ENCODE data around the gene TRPM6.
"Not testable (repeated sequence)": the region's sequence is repeated elsewhere in the genome, so short reads cannot be mapped to it uniquely, and the experiment has no call there.

Gene TRPM6

GRCh38 chr9:74887041-74887980 is at the start of gene TRPM6:
TRPM6 (minus strand) TSS chr9:74887921; CDS start chr9:74887856, 65 bp downstream.
- DNase-seq (ENCODE audit: low read depth in 2 of 2) = peak; percentile 2 to 16

GRCh38 chr9:74935008-74935407 is 47.3 kb upstream of the TRPM6 start:
- no peak for DNase-seq (ENCODE audit: low read depth in 2 of 2)

GRCh38 chr9:74921737-74922136 is 34.0 kb upstream of the TRPM6 start:
- no peak for DNase-seq (ENCODE audit: low read depth in 2 of 2)

- no peak for DNase-seq (ENCODE audit: low read depth in 2 of 2)
These were observed 33.4 kb upstream of the TRPM6 start for GRCh38 chr9:74920944-74921626.

GRCh38 chr9:74910036-74910435 is 22.3 kb upstream of the TRPM6 start:
- DNase-seq (ENCODE audit: low read depth in 2 of 2) = no peak

- no peak for DNase-seq (ENCODE audit: low read depth in 2 of 2)
These were observed 20.9 kb upstream of the TRPM6 start for GRCh38 chr9:74908665-74909064.

- DNase-seq (ENCODE audit: low read depth in 2 of 2) = no peak
These were observed 19.4 kb upstream of the TRPM6 start for GRCh38 chr9:74907085-74907484.

GRCh38 chr9:74901001-74901400 is 13.3 kb upstream of the TRPM6 start:
- no peak for DNase-seq (ENCODE audit: low read depth in 2 of 2)

- not testable (repeated sequence) for DNase-seq (ENCODE audit: low read depth in 2 of 2)
These were observed 728 bp upstream of the TRPM6 start for GRCh38 chr9:74888449-74888848.

GRCh38 chr9:74887981-74888370 is 255 bp upstream of the TRPM6 start:
- no peak for DNase-seq (ENCODE audit: low read depth in 2 of 2)

GRCh38 chr9:74876382-74876949 is 11.3 kb downstream of the TRPM6 start:
- no peak for DNase-seq (ENCODE audit: low read depth in 2 of 2)

- no peak for DNase-seq (ENCODE audit: low read depth in 2 of 2)
These were observed 12.1 kb downstream of the TRPM6 start for GRCh38 chr9:74875656-74876055.

GRCh38 chr9:74874220-74874619 is 13.5 kb downstream of the TRPM6 start:
- no peak for DNase-seq (ENCODE audit: low read depth in 2 of 2)

GRCh38 chr9:74872619-74873233 is 15.0 kb downstream of the TRPM6 start:
- no peak for DNase-seq (ENCODE audit: low read depth in 2 of 2)

GRCh38 chr9:74867483-74867882 is 20.2 kb downstream of the TRPM6 start:
- DNase-seq (ENCODE audit: low read depth in 2 of 2) = no peak

- no peak for DNase-seq (ENCODE audit: low read depth in 2 of 2)
These were observed 22.5 kb downstream of the TRPM6 start for GRCh38 chr9:74865177-74865576.

GRCh38 chr9:74861773-74862474 is 25.8 kb downstream of the TRPM6 start:
- no peak for DNase-seq (ENCODE audit: low read depth in 2 of 2)

- DNase-seq (ENCODE audit: low read depth in 2 of 2) = no peak
These were observed 26.6 kb downstream of the TRPM6 start for GRCh38 chr9:74861071-74861470.

- DNase-seq (ENCODE audit: low read depth in 2 of 2) = not testable (repeated sequence)
These were observed 27.5 kb downstream of the TRPM6 start for GRCh38 chr9:74860247-74860646.

- DNase-seq (ENCODE audit: low read depth in 2 of 2) = no peak
These were observed 27.9 kb downstream of the TRPM6 start for GRCh38 chr9:74859786-74860185.

- DNase-seq (ENCODE audit: low read depth in 2 of 2) = no peak
These were observed 28.8 kb downstream of the TRPM6 start for GRCh38 chr9:74858751-74859414.
